ENCODE results near the gene CETN2.

The CETN2 gene

DNA sequence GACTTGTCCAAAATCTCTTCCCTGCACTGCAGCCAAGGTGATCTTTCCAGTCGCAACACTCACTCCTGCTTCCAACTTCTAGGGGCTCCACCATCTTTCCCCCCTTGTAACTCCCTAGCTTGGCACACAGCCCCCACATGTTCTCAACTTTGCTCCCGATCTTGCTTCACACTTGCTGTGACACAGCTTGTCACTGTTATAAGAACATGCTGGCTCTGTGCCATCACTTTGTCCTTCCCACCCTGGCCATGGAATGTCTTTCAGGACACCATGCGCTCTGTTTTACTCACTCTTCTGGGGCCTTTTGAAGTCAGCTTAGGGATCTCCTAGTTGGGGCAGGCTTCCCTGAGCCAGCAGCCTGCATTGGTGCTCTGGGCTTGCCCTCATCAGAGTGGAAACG, 2.8 kb upstream of the CETN2 start:
- no peak overlapping the region for H3K27ac ChIP-seq (ENCODE audit: low read depth, low read length)
- TF ChIP-seq EZH2phosphoT487 (IDR thresholded peaks at IDR 0.05; ENCODE audit: borderline replicate concordance, low read length) (no peak), CTCF (IDR thresholded peaks at IDR 0.05; ENCODE audit: low read depth, low read length, poor library complexity, severe bottlenecking) (no peak)
- no peak overlapping the region; the same call in 1 of the 2 replicates for H3K4me2 ChIP-seq (ENCODE audit: low read length)
- no peaks in the 10 kb centered on the region for H3F3A ChIP-seq (ENCODE audit: control insufficient read depth, insufficient read depth)
- H3K9me3 ChIP-seq (ENCODE audit: control insufficient read depth, insufficient read depth, low read length), result no peaks in the 10 kb centered on the region
- no peaks in the 10 kb centered on the region for H3K27me3 ChIP-seq (ENCODE audit: control insufficient read depth, low read length)
- peaks cover 42% of the 10 kb centered on the region for H3K79me2 ChIP-seq (ENCODE audit: control insufficient read depth, low read length)
- no peaks in the 10 kb centered on the region for H4K20me1 ChIP-seq (ENCODE audit: control insufficient read depth, insufficient read depth, low read depth, low read length)
- H3K9me2 ChIP-seq (replicated peaks; ENCODE audit: control insufficient read depth, low read length), result no peaks in the 10 kb centered on the region
- H3K4me3 ChIP-seq (ENCODE audit: low read length), result no peak overlapping the region
- peaks cover 33% of the 10 kb centered on the region for H3K36me3 ChIP-seq (ENCODE audit: control insufficient read depth, low read length)
- H3K4me1 ChIP-seq (ENCODE audit: control insufficient read depth, low read length), result peaks cover 14% of the 10 kb centered on the region

GRCh38 chrX:152832520-152832919, 2.0 kb upstream of the CETN2 start:
- Histone ChIP-seq H3K4me2 (ENCODE audit: low read length) (peak overlapping the region; percentile 70), H3K9me3 (ENCODE audit: control insufficient read depth, insufficient read depth, low read length) (no peaks in the 10 kb centered on the region), H3K4me1 (ENCODE audit: control insufficient read depth, low read length) (peaks cover 14% of the 10 kb centered on the region), H3K79me2 (ENCODE audit: control insufficient read depth, low read length) (peaks cover 42% of the 10 kb centered on the region), H3K27me3 (ENCODE audit: control insufficient read depth, low read length) (no peaks in the 10 kb centered on the region), H4K20me1 (ENCODE audit: control insufficient read depth, insufficient read depth, low read depth, low read length) (no peaks in the 10 kb centered on the region), H3K9me2 (replicated peaks; ENCODE audit: control insufficient read depth, low read length) (no peaks in the 10 kb centered on the region), H3K27ac (ENCODE audit: low read depth, low read length) (no peak overlapping the region), H3K36me3 (ENCODE audit: control insufficient read depth, low read length) (peaks cover 33% of the 10 kb centered on the region), H3K4me3 (ENCODE audit: low read length) (peak overlapping the region; percentile 84), H3F3A (ENCODE audit: control insufficient read depth, insufficient read depth) (no peaks in the 10 kb centered on the region)
- TF ChIP-seq CTCF (IDR thresholded peaks at IDR 0.05; ENCODE audit: low read depth, low read length, poor library complexity, severe bottlenecking), result no peak
- no peak for TF ChIP-seq EZH2phosphoT487 (IDR thresholded peaks at IDR 0.05; ENCODE audit: borderline replicate concordance, low read length)

DNA sequence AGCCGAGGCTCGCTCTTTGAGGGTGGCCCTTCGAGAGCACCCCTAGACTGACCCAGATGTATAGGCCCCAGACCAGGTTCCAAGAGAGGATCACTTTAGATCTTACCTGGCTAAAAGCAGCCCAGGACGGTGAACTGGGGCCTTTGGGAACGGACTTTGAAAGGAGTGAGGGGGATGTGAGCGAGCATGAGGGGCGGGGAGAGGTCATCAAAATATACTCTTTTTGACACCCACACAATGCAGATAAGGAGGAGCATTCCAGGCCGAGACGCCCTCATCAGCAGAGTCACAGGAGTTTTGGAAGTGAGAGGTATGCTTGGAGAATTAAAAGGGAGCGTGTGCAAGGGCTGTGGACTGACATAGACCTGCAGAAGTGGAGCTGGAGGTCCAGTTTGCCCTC, 834 bp upstream of the CETN2 start:
- Histone ChIP-seq H3K9me3 (ENCODE audit: control insufficient read depth, insufficient read depth, low read length) (no peaks in the 10 kb centered on the region), H3K4me1 (ENCODE audit: control insufficient read depth, low read length) (peaks cover 14% of the 10 kb centered on the region), H3K27ac (ENCODE audit: low read depth, low read length) (peak overlapping the region; percentile 40), H4K20me1 (ENCODE audit: control insufficient read depth, insufficient read depth, low read depth, low read length) (no peaks in the 10 kb centered on the region), H3F3A (ENCODE audit: control insufficient read depth, insufficient read depth) (no peaks in the 10 kb centered on the region), H3K36me3 (ENCODE audit: control insufficient read depth, low read length) (peaks cover 33% of the 10 kb centered on the region), H3K79me2 (ENCODE audit: control insufficient read depth, low read length) (peaks cover 42% of the 10 kb centered on the region), H3K4me3 (ENCODE audit: low read length) (peak overlapping the region; percentile 84), H3K9me2 (replicated peaks; ENCODE audit: control insufficient read depth, low read length) (no peaks in the 10 kb centered on the region), H3K4me2 (ENCODE audit: low read length) (peak overlapping the region; percentile 70), H3K27me3 (ENCODE audit: control insufficient read depth, low read length) (no peaks in the 10 kb centered on the region)
- TF ChIP-seq CTCF (IDR thresholded peaks at IDR 0.05; ENCODE audit: low read depth, low read length, poor library complexity, severe bottlenecking) (no peak), EZH2phosphoT487 (IDR thresholded peaks at IDR 0.05; ENCODE audit: borderline replicate concordance, low read length) (no peak)

All from DOHH2 (cell line).